Neural cell (in vitro differentiated cells): ENCODE results near the gene GPHN.

Experiments used
- EP300 ChIP-seq: fragments of 450-650 bp; conservative IDR thresholded peaks from 2 replicates; pipeline ENCODE4 v1.6.1; 2014; ENCODE audit warnings: antibody characterized with exemption, mild to moderate bottlenecking, moderate library complexity; ENCODE audit not compliant: poor library complexity, severe bottlenecking
- EZH2 ChIP-seq: fragments of 200-600, 300-800 bp; shearing (Covaris generic), sonication (generic); IDR thresholded peaks from 2 replicates; pipeline ENCODE4 v1.6.1; 2014; ENCODE audit warnings: antibody characterized with exemption, low read length, borderline replicate concordance, mild to moderate bottlenecking; ENCODE audit not compliant: insufficient read depth, poor library complexity, severe bottlenecking
- POLR2AphosphoS5 ChIP-seq: IDR thresholded peaks from 2 replicates; pipeline ENCODE4 v1.6.1; 2012
- SMC3 ChIP-seq: fragments of 450-650 bp; conservative IDR thresholded peaks from 2 replicates; pipeline ENCODE4 v1.6.1; 2014; ENCODE audit warnings: antibody characterized with exemption, mild to moderate bottlenecking, moderate library complexity; ENCODE audit not compliant: poor library complexity
- TF ChIP-seq, protein P1 (sequence below): fragments of 450-650 bp; IDR thresholded peaks from 2 replicates; pipeline ENCODE4 v1.5.1; 2014; ENCODE audit warnings: antibody characterized with exemption, mild to moderate bottlenecking, moderate library complexity; ENCODE audit not compliant: poor library complexity, severe bottlenecking
- TF ChIP-seq, protein P2 (sequence below): IDR thresholded peaks from 2 replicates; pipeline ENCODE4 v1.6.1; 2012; ENCODE audit warnings: borderline replicate concordance

DNA sequence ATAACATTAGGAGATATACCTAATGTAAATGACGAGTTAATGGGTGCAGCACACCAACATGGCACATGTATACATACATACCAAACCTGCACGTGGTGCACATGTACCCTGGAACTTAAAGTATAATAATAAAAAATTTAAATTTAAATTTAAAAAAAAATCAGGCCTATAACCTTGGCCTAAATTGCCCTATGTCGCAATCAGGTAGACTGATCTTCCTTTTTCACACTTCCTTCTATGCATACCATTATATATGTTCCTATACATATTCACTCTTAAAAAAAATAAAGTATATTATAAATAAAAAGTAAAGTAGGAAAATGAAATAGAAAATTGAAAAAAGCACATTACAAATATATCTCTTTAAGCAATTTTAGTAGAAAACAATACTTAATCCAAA lies 563.6 kb downstream of the GPHN start:
- TF ChIP-seq POLR2AphosphoS5: no peak
- TF ChIP-seq SMC3: no peak
- TF ChIP-seq, protein P1, sequence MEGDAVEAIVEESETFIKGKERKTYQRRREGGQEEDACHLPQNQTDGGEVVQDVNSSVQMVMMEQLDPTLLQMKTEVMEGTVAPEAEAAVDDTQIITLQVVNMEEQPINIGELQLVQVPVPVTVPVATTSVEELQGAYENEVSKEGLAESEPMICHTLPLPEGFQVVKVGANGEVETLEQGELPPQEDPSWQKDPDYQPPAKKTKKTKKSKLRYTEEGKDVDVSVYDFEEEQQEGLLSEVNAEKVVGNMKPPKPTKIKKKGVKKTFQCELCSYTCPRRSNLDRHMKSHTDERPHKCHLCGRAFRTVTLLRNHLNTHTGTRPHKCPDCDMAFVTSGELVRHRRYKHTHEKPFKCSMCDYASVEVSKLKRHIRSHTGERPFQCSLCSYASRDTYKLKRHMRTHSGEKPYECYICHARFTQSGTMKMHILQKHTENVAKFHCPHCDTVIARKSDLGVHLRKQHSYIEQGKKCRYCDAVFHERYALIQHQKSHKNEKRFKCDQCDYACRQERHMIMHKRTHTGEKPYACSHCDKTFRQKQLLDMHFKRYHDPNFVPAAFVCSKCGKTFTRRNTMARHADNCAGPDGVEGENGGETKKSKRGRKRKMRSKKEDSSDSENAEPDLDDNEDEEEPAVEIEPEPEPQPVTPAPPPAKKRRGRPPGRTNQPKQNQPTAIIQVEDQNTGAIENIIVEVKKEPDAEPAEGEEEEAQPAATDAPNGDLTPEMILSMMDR: no peak
- TF ChIP-seq, protein P2, sequence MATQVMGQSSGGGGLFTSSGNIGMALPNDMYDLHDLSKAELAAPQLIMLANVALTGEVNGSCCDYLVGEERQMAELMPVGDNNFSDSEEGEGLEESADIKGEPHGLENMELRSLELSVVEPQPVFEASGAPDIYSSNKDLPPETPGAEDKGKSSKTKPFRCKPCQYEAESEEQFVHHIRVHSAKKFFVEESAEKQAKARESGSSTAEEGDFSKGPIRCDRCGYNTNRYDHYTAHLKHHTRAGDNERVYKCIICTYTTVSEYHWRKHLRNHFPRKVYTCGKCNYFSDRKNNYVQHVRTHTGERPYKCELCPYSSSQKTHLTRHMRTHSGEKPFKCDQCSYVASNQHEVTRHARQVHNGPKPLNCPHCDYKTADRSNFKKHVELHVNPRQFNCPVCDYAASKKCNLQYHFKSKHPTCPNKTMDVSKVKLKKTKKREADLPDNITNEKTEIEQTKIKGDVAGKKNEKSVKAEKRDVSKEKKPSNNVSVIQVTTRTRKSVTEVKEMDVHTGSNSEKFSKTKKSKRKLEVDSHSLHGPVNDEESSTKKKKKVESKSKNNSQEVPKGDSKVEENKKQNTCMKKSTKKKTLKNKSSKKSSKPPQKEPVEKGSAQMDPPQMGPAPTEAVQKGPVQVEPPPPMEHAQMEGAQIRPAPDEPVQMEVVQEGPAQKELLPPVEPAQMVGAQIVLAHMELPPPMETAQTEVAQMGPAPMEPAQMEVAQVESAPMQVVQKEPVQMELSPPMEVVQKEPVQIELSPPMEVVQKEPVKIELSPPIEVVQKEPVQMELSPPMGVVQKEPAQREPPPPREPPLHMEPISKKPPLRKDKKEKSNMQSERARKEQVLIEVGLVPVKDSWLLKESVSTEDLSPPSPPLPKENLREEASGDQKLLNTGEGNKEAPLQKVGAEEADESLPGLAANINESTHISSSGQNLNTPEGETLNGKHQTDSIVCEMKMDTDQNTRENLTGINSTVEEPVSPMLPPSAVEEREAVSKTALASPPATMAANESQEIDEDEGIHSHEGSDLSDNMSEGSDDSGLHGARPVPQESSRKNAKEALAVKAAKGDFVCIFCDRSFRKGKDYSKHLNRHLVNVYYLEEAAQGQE: no peak
- TF ChIP-seq EP300: no peak
- TF ChIP-seq EZH2: no peak
